Naive B cell (primary cell): Measurements from ENCODE around the gene CHMP1B. TPM values are rescaled to one million over a fixed set of nuclear protein-coding genes. Genes with fewer than 3 reads are reported as not detected.

Source experiments
- ATAC-seq, 2 donors: fragments of 150-1000 bp; cut with Tn5 transposase; 2 replicates each; pipeline ENCODE4 v1.10.0; 2021; ENCODE audit warnings: low read depth in 2 of 2, mild to moderate bottlenecking in 2 of 2, moderate library complexity in 2 of 2
- DNase-seq: peaks from one replicate; pipeline ENCODE4 v3.0.0; 2022
- H3K27ac Mint-ChIP-seq, 6 donors: one replicate each; pipeline ENCODE4 v1.8.0; 2020 to 2022; ENCODE audit warnings: mild to moderate bottlenecking in 6 of 6, mixed read lengths in 6 of 6, moderate library complexity in 5 of 6, inconsistent platforms in 2 of 6
- H3K27me3 Mint-ChIP-seq, 3 donors: one replicate each; pipeline ENCODE4 v1.8.0; 2021 to 2022; ENCODE audit warnings: mixed read lengths in 3 of 3, mild to moderate bottlenecking in 1 of 3
- H3K36me3 Mint-ChIP-seq, 2 donors: one replicate each; pipeline ENCODE4 v1.8.0; 2020 to 2022; ENCODE audit warnings: mixed read lengths in 2 of 2, inconsistent platforms in 1 of 2, mild to moderate bottlenecking in 1 of 2
- H3K4me1 Mint-ChIP-seq, 3 donors: one replicate each; pipeline ENCODE4 v1.8.0; 2020 to 2022; ENCODE audit warnings: mixed read lengths in 3 of 3, inconsistent platforms in 1 of 3, mild to moderate bottlenecking in 1 of 3, moderate library complexity in 1 of 3
- H3K4me3 Mint-ChIP-seq, 8 donors: one replicate each; pipeline ENCODE4 v1.8.0; 2020 to 2022; ENCODE audit warnings: mild to moderate bottlenecking in 8 of 8, mixed read lengths in 8 of 8, moderate library complexity in 8 of 8, inconsistent platforms in 2 of 8
- H3K9me3 Mint-ChIP-seq, 7 donors: one replicate each; pipeline ENCODE4 v1.8.0; 2020 to 2022; ENCODE audit warnings: mixed read lengths in 7 of 7, mild to moderate bottlenecking in 5 of 7, inconsistent platforms in 2 of 7, moderate library complexity in 1 of 7
- polyA plus RNA-seq, 6 donors: library from polyadenylated mRNA; unstranded; fragments of 300-500 nt; fragmentation: Illumina TruSeq; gene quantifications; one replicate each; pipeline ENCODE4 v1.2.3, GENCODE V29; 2021; ENCODE audit warnings: low read depth in 6 of 6

The CHMP1B gene
- polyA plus RNA-seq, 6 donors from 2014 or later, result 93.4 to 119 (median 101) TPM

- no peak for ATAC-seq
- H3K4me1 Mint-ChIP-seq, result no peaks in the 10 kb centered on the region
- H3K27me3 Mint-ChIP-seq, result peaks cover 0 to 14% (median 3%) of the 10 kb centered on the region in 3 donors
- H3K9me3 Mint-ChIP-seq, result peaks cover 0 to 7% (median 3%) of the 10 kb centered on the region in 7 donors
- no peak overlapping the region for H3K4me3 Mint-ChIP-seq
- peak overlapping the region in 1 of 6 donors; percentile 42 for H3K27ac Mint-ChIP-seq
- DNase-seq, result no peak
- H3K36me3 Mint-ChIP-seq, result no peaks in the 10 kb centered on the region
Measured at GRCh38 chr18:11821208-11821607, 30.0 kb upstream of the CHMP1B start.

- Mint-ChIP-seq H3K27ac (peak overlapping the region in 2 of 6 donors; percentile 42 to 75), H3K4me3 (no peak overlapping the region), H3K4me1 (no peaks in the 10 kb centered on the region), H3K36me3 (no peaks in the 10 kb centered on the region), H3K9me3 (peaks cover 0 to 7% (median 3%) of the 10 kb centered on the region in 7 donors), H3K27me3 (peaks cover 0 to 19% (median 3%) of the 10 kb centered on the region in 3 donors)
- DNase-seq (no peak), ATAC-seq (no peak)
Measured at GRCh38 chr18:11821643-11822237, 29.5 kb upstream of the CHMP1B start.

- Mint-ChIP-seq H3K4me3 (no peak overlapping the region), H3K27ac (no peak overlapping the region), H3K36me3 (no peaks in the 10 kb centered on the region), H3K27me3 (peaks cover 0 to 15% (median 3%) of the 10 kb centered on the region in 3 donors), H3K9me3 (peaks cover 0 to 7% (median 3%) of the 10 kb centered on the region in 7 donors), H3K4me1 (no peaks in the 10 kb centered on the region)
- DNase-seq, result no peak
- no peak for ATAC-seq
Measured at GRCh38 chr18:11823545-11823944, 27.7 kb upstream of the CHMP1B start.

- peaks cover 0 to 4% (median 0%) of the 10 kb centered on the region in 7 donors for H3K9me3 Mint-ChIP-seq
- H3K27me3 Mint-ChIP-seq, result peaks cover 0 to 16% (median 3%) of the 10 kb centered on the region in 3 donors
- DNase-seq (no peak), ATAC-seq (no peak)
- no peaks in the 10 kb centered on the region for H3K4me1 Mint-ChIP-seq
- peak overlapping the region in 1 of 6 donors; percentile 65 for H3K27ac Mint-ChIP-seq
- no peak overlapping the region for H3K4me3 Mint-ChIP-seq
- no peaks in the 10 kb centered on the region for H3K36me3 Mint-ChIP-seq
Measured at GRCh38 chr18:11826836-11827235, 24.4 kb upstream of the CHMP1B start.

GRCh38 chr18:11828786-11829432, 22.3 kb upstream of the CHMP1B start:
- H3K9me3 Mint-ChIP-seq, result peaks cover 0 to 4% (median 0%) of the 10 kb centered on the region in 7 donors
- no peaks in the 10 kb centered on the region for H3K4me1 Mint-ChIP-seq
- H3K4me3 Mint-ChIP-seq, result no peak overlapping the region
- H3K27ac Mint-ChIP-seq, result no peak overlapping the region
- H3K36me3 Mint-ChIP-seq, result no peaks in the 10 kb centered on the region
- H3K27me3 Mint-ChIP-seq, result peaks cover 0 to 21% (median 0%) of the 10 kb centered on the region in 3 donors
- ATAC-seq (no peak), DNase-seq (no peak)

GRCh38 chr18:11830585-11830984, 20.6 kb upstream of the CHMP1B start:
- DNase-seq, result no peak
- Mint-ChIP-seq H3K4me1 (no peaks in the 10 kb centered on the region), H3K9me3 (peaks cover 0 to 4% (median 0%) of the 10 kb centered on the region in 7 donors), H3K36me3 (no peaks in the 10 kb centered on the region), H3K27ac (no peak overlapping the region), H3K4me3 (no peak overlapping the region), H3K27me3 (peaks cover 0 to 21% (median 3%) of the 10 kb centered on the region in 3 donors)
- no peak for ATAC-seq

GRCh38 chr18:11831921-11832320, 19.3 kb upstream of the CHMP1B start:
- Mint-ChIP-seq H3K4me3 (no peak overlapping the region), H3K27me3 (peaks cover 0 to 13% (median 3%) of the 10 kb centered on the region in 3 donors), H3K36me3 (no peaks in the 10 kb centered on the region), H3K4me1 (no peaks in the 10 kb centered on the region), H3K9me3 (peaks cover 0 to 4% (median 0%) of the 10 kb centered on the region in 7 donors), H3K27ac (no peak overlapping the region)
- no peak for DNase-seq
- ATAC-seq, result no peak

GRCh38 chr18:11834772-11835171, 16.4 kb upstream of the CHMP1B start:
- peaks cover 0 to 4% (median 0%) of the 10 kb centered on the region in 7 donors for H3K9me3 Mint-ChIP-seq
- ATAC-seq, result no peak
- H3K27me3 Mint-ChIP-seq, result peaks cover 6 to 27% (median 8%) of the 10 kb centered on the region in 3 donors
- DNase-seq, result no peak
- no peaks in the 10 kb centered on the region for H3K36me3 Mint-ChIP-seq
- no peaks in the 10 kb centered on the region for H3K4me1 Mint-ChIP-seq
- no peak overlapping the region for H3K27ac Mint-ChIP-seq
- no peak overlapping the region for H3K4me3 Mint-ChIP-seq

- H3K9me3 Mint-ChIP-seq, result no peaks in the 10 kb centered on the region
- ATAC-seq (no peak), DNase-seq (no peak)
- H3K27me3 Mint-ChIP-seq, result peaks cover 5 to 24% (median 6%) of the 10 kb centered on the region in 3 donors
- H3K4me1 Mint-ChIP-seq, result no peaks in the 10 kb centered on the region
- H3K27ac Mint-ChIP-seq, result no peak overlapping the region
- no peak overlapping the region for H3K4me3 Mint-ChIP-seq
- H3K36me3 Mint-ChIP-seq, result no peaks in the 10 kb centered on the region
Measured at GRCh38 chr18:11839556-11839955, 11.7 kb upstream of the CHMP1B start.

- Mint-ChIP-seq H3K27me3 (peaks cover 5 to 25% (median 6%) of the 10 kb centered on the region in 3 donors), H3K4me1 (no peaks in the 10 kb centered on the region), H3K4me3 (no peak overlapping the region), H3K36me3 (no peaks in the 10 kb centered on the region), H3K27ac (peak overlapping the region in 1 of 6 donors; percentile 50), H3K9me3 (no peaks in the 10 kb centered on the region)
- ATAC-seq (no peak), DNase-seq (no peak)
Measured at GRCh38 chr18:11840493-11840892, 10.7 kb upstream of the CHMP1B start.

GRCh38 chr18:11842562-11842961, 8.7 kb upstream of the CHMP1B start:
- ATAC-seq (no peak), DNase-seq (no peak)
- H3K4me3 Mint-ChIP-seq, result no peak overlapping the region
- H3K4me1 Mint-ChIP-seq, result no peaks in the 10 kb centered on the region
- peaks cover 5 to 21% (median 6%) of the 10 kb centered on the region in 3 donors for H3K27me3 Mint-ChIP-seq
- H3K27ac Mint-ChIP-seq, result no peak overlapping the region
- H3K9me3 Mint-ChIP-seq, result no peaks in the 10 kb centered on the region
- no peaks in the 10 kb centered on the region for H3K36me3 Mint-ChIP-seq

- H3K9me3 Mint-ChIP-seq, result no peaks in the 10 kb centered on the region
- ATAC-seq, result no peak
- no peak overlapping the region for H3K27ac Mint-ChIP-seq
- H3K4me1 Mint-ChIP-seq, result no peaks in the 10 kb centered on the region
- no peak for DNase-seq
- H3K36me3 Mint-ChIP-seq, result no peaks in the 10 kb centered on the region
- peaks cover 0 to 16% (median 0%) of the 10 kb centered on the region in 3 donors for H3K27me3 Mint-ChIP-seq
- H3K4me3 Mint-ChIP-seq, result no peak overlapping the region
Measured at GRCh38 chr18:11844436-11844835, 6.8 kb upstream of the CHMP1B start.

- DNase-seq (no peak), ATAC-seq (no peak)
- Mint-ChIP-seq H3K36me3 (no peaks in the 10 kb centered on the region), H3K27me3 (peaks cover 0 to 11% (median 0%) of the 10 kb centered on the region in 3 donors), H3K27ac (peak overlapping the region in 1 of 6 donors; percentile 6), H3K9me3 (no peaks in the 10 kb centered on the region), H3K4me3 (peak overlapping the region in 1 of 8 donors; percentile 66), H3K4me1 (peaks cover 8 to 11% (median 11%) of the 10 kb centered on the region in 3 donors)
Measured at GRCh38 chr18:11845654-11846053, 5.6 kb upstream of the CHMP1B start.

GRCh38 chr18:11847811-11848210, 3.4 kb upstream of the CHMP1B start:
- DNase-seq (no peak), ATAC-seq (no peak)
- Mint-ChIP-seq H3K27ac (peak overlapping the region in 3 of 6 donors; percentile 20 to 100 (median 74)), H3K4me1 (peaks cover 22 to 30% (median 29%) of the 10 kb centered on the region in 3 donors), H3K36me3 (peaks cover 0 to 7% of the 10 kb centered on the region in 2 donors), H3K9me3 (no peaks in the 10 kb centered on the region), H3K27me3 (peaks cover 0 to 10% (median 0%) of the 10 kb centered on the region in 3 donors), H3K4me3 (peak overlapping the region in 1 of 8 donors; percentile 60)
